ENCODE data around the gene AK2.

Gene AK2

GRCh38 chr1:33057095-33057494 is 20.4 kb upstream of the AK2 start:
- ATAC-seq = no peak

GRCh38 chr1:33056426-33056825 is 19.7 kb upstream of the AK2 start:
- ATAC-seq = no peak
- TF ChIP-seq TSHZ2 (CRISPR knock-in tag; IDR thresholded peaks at IDR 0.05) (no peak), CREB5 (CRISPR knock-in tag; IDR thresholded peaks at IDR 0.05; ENCODE audit: low read depth) (no peak), BACH2 (CRISPR knock-in tag; IDR thresholded peaks at IDR 0.05; ENCODE audit: borderline replicate concordance) (no peak), POU6F1 (CRISPR knock-in tag; IDR thresholded peaks at IDR 0.05; ENCODE audit: borderline replicate concordance, low read depth) (no peak), PATZ1 (CRISPR knock-in tag; IDR thresholded peaks at IDR 0.05; ENCODE audit: borderline replicate concordance) (no peak)

More at GRCh38 chr1:33057095-33057494, 20.4 kb upstream of the AK2 start:
- TF ChIP-seq ZFP3 (CRISPR knock-in tag; IDR thresholded peaks at IDR 0.05) (no peak), TSHZ2 (CRISPR knock-in tag; IDR thresholded peaks at IDR 0.05) (no peak), RARB (CRISPR knock-in tag; IDR thresholded peaks at IDR 0.05) (no peak), CSRNP3 (CRISPR knock-in tag; IDR thresholded peaks at IDR 0.05) (no peak)

GRCh38 chr1:33055210-33056008 is 18.7 kb upstream of the AK2 start:
- ATAC-seq = peak; percentile 98
- TF ChIP-seq SNAI2 (CRISPR knock-in tag; IDR thresholded peaks at IDR 0.05) (peak; percentile 10; the same call in 1 of the 2 replicates), CREB5 (CRISPR knock-in tag; IDR thresholded peaks at IDR 0.05; ENCODE audit: low read depth) (0 out of 2 replicates have a peak, but pooled peaks have one; percentile 44), TSHZ2 (CRISPR knock-in tag; IDR thresholded peaks at IDR 0.05) (0 out of 2 replicates have a peak, but pooled peaks have one; percentile 63), ZFP3 (CRISPR knock-in tag; IDR thresholded peaks at IDR 0.05) (0 out of 2 replicates have a peak, but pooled peaks have one; percentile 29), OSR1 (CRISPR knock-in tag; IDR thresholded peaks at IDR 0.05) (no peak), CSRNP3 (CRISPR knock-in tag; IDR thresholded peaks at IDR 0.05) (no peak), RARB (CRISPR knock-in tag; IDR thresholded peaks at IDR 0.05) (no peak), ESRRG (CRISPR knock-in tag; IDR thresholded peaks at IDR 0.05) (no peak), ISL1 (CRISPR knock-in tag; IDR thresholded peaks at IDR 0.05) (0 out of 2 replicates have a peak, but pooled peaks have one; percentile 10), ARNTL (CRISPR knock-in tag; IDR thresholded peaks at IDR 0.05; ENCODE audit: borderline replicate concordance, low read depth) (no peak), CSDC2 (CRISPR knock-in tag; IDR thresholded peaks at IDR 0.05) (no peak), ZNF70 (CRISPR knock-in tag; IDR thresholded peaks at IDR 0.05) (peak; percentile 82), TOX (CRISPR knock-in tag; IDR thresholded peaks at IDR 0.05; ENCODE audit: borderline replicate concordance) (no peak)

Data from SK-N-SH treated with all-trans-retinoic acid at 6 μM for 48 hours (cell line).